ENCODE results near the gene TSR2. TPM values are rescaled to one million over a fixed set of nuclear protein-coding genes. Genes with fewer than 3 reads are reported as not detected.

The TSR2 gene
- 12.6 and 15.2 TPM in 2 replicates for total RNA-seq

DNA sequence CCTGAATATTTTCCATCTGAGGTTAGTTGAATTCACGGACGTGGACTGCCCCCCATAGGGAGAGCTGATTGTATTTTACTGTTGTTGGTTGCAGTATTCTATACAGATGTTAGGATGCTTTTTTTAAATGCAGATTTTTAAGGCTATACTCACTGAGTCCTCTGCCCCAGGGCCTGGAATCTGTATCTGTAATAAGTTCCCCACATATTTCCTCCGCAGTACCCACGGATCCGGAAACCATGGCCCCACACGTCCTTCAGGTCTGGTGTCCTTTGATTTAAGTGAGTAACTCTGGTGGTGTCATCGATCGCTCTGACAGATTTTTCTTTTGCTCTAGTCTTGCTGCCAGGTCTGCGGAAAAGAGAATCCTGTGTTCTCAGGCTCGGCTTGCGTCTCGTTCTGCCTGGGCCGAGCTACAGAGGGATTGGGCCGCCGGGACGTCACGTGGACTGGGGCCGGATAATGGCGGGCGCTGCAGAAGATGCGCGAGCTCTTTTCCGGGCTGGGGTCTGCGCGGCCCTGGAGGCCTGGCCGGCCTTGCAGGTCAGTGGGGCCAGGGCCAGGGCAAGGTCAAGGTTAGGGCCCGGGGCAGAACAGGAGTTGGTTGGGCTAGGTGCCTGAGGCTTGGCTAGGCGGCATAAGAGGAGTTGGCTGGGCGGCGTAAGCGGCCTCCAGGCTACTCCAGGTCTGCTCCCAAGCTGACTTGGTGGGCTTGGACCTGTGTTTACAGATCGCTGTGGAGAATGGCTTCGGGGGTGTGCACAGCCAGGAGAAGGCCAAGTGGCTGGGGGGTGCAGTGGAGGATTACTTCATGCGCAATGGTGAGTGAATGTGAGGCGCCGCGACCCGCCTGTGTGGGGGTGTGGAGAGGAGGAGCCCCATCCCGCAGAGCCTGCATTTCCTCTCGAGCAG, at the start of gene TSR2:
TSR2 (plus strand) TSS at position 445 of the 912 bp plus-strand sequence; CDS start at position 463, 18 bp downstream.

Other genes starting within 250 kb of the TSR2 start
- 0.68 and 1.8 TPM in 2 replicates for gene WNK3, start 82.4 kb upstream of the TSR2 start, total RNA-seq
- 2.1 and 5.6 TPM in 2 replicates for gene FGD1, start 55.8 kb downstream of the TSR2 start, total RNA-seq
- 26.7 and 39.5 TPM in 2 replicates for gene GNL3L, start 89.8 kb downstream of the TSR2 start, total RNA-seq